ENCODE measurements around the gene THOC5. TPM values are rescaled to one million over a fixed set of nuclear protein-coding genes. Genes with fewer than 3 reads are reported as not detected.
"Not testable (repeated sequence)": the region's sequence is repeated elsewhere in the genome, so short reads cannot be mapped to it uniquely, and the experiment has no call there.

Gene THOC5
- total and polyA plus RNA-seq, 2 experiments from 2014 or later: 24.6 to 53.4 TPM

- TF ChIP-seq ZNF462 (CRISPR knock-in tag; IDR thresholded peaks at IDR 0.05) (no peak), EZH2phosphoT487 (IDR thresholded peaks at IDR 0.05; ENCODE audit: unreplicated experiment) (no peak), EZH2 (IDR thresholded peaks at IDR 0.05; ENCODE audit: low read depth, unreplicated experiment) (no peak), STAT1 (IDR thresholded peaks at IDR 0.05; ENCODE audit: unreplicated experiment) (no peak), POLR2AphosphoS5 (IDR thresholded peaks at IDR 0.05; ENCODE audit: low read depth) (no peak), ZNF114 (CRISPR knock-in tag; IDR thresholded peaks at IDR 0.05) (no peak), ZNF331 (CRISPR knock-in tag; IDR thresholded peaks at IDR 0.05; ENCODE audit: low read depth) (no peak), ETS1 (IDR thresholded peaks at IDR 0.05) (no peak)
These were observed 45.1 kb upstream of the THOC5 start (continued) for GRCh38 chr22:29598684-29599020.

GRCh38 chr22:29597871-29598683 is 44.5 kb upstream of the THOC5 start:
- H3K9me3 Mint-ChIP-seq; H4K20me1 ChIP-seq (replicated peaks; ENCODE audit: insufficient read depth); H3K4me3 Mint-ChIP-seq; H3K27me3 Mint-ChIP-seq (ENCODE audit: insufficient read depth, low read depth, poor library complexity); H3K9me2 ChIP-seq (ENCODE audit: insufficient read depth); H3F3A ChIP-seq (replicated peaks; ENCODE audit: low read depth); H3K36me3 Mint-ChIP-seq (ENCODE audit: low read depth); H3K27ac Mint-ChIP-seq; H3K36me3 ChIP-seq (ENCODE audit: insufficient read depth); H3K27ac ChIP-seq (ENCODE audit: low read depth); H3K4me1 Mint-ChIP-seq; H3K4me1 ChIP-seq (ENCODE audit: insufficient read depth); H3K79me2 ChIP-seq (replicated peaks; ENCODE audit: insufficient read depth): not testable (repeated sequence)
- TF ChIP-seq POLR2AphosphoS5 (IDR thresholded peaks at IDR 0.05; ENCODE audit: low read depth): peak; percentile 16; the same call in 1 of the 2 replicates
- Histone ChIP-seq H2AFZ (peak overlapping the region; percentile 93), H3K4me2 (peak overlapping the region; percentile 77), H3K4me3 (peak overlapping the region; percentile 60), H3K27me3 (ENCODE audit: insufficient read depth) (peaks cover 31% of the 10 kb centered on the region)
- peak; percentile 54 for ATAC-seq
- peak; percentile 54 for DNase-seq (ENCODE audit: low spot score)
